Measurements from ENCODE around the gene RGS7.

RGS7 gene

DNA sequence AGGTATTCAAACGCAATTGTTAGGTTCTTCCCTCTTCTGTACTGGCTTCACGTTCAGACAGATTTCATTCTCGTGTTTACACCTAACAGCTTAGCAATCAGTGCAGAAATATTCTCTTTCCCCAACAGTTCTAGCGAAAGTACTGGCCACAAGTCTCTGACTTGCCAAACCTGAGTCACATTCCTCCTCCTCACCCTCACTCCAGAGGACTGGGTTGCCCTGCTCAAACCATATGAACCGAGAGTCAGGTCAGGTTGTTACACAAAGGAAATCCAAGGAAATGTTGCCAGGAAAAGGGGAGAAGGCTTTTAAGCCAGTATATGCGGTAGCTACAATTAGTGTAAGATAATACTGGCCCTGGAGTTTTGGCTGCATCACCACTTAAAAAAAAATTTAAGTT is 282.5 kb downstream of the RGS7 start:
- Histone ChIP-seq H3K4me3 (ENCODE audit: low read depth, low read length) (no peak overlapping the region), H3K9me3 (ENCODE audit: control insufficient read depth, low read length) (no peaks in the 10 kb centered on the region), H2AFZ (no peak overlapping the region), H3K27me3 (ENCODE audit: control insufficient read depth, insufficient read depth, low read length) (no peaks in the 10 kb centered on the region), H3K79me2 (no peaks in the 10 kb centered on the region), H3K9ac (no peak overlapping the region), H3K27ac (no peak overlapping the region), H3K4me1 (no peaks in the 10 kb centered on the region), H3K4me2 (ENCODE audit: low read length) (no peak overlapping the region), H3K36me3 (ENCODE audit: control insufficient read depth, insufficient read depth, low read length) (no peaks in the 10 kb centered on the region)
- TF ChIP-seq, protein P1, sequence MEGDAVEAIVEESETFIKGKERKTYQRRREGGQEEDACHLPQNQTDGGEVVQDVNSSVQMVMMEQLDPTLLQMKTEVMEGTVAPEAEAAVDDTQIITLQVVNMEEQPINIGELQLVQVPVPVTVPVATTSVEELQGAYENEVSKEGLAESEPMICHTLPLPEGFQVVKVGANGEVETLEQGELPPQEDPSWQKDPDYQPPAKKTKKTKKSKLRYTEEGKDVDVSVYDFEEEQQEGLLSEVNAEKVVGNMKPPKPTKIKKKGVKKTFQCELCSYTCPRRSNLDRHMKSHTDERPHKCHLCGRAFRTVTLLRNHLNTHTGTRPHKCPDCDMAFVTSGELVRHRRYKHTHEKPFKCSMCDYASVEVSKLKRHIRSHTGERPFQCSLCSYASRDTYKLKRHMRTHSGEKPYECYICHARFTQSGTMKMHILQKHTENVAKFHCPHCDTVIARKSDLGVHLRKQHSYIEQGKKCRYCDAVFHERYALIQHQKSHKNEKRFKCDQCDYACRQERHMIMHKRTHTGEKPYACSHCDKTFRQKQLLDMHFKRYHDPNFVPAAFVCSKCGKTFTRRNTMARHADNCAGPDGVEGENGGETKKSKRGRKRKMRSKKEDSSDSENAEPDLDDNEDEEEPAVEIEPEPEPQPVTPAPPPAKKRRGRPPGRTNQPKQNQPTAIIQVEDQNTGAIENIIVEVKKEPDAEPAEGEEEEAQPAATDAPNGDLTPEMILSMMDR (IDR thresholded peaks at IDR 0.05) = no peak

GRCh38 chr1:241068359-241068758 is 288.6 kb downstream of the RGS7 start:
- TF ChIP-seq, protein P1 (IDR thresholded peaks at IDR 0.05) = no peak

GRCh38 chr1:241063276-241063675 is 293.7 kb downstream of the RGS7 start:
- Histone ChIP-seq H3K9me3 (ENCODE audit: control insufficient read depth, low read length) (no peaks in the 10 kb centered on the region), H3K9ac (no peak overlapping the region), H3K36me3 (ENCODE audit: control insufficient read depth, insufficient read depth, low read length) (no peaks in the 10 kb centered on the region), H3K4me3 (ENCODE audit: low read depth, low read length) (no peak overlapping the region), H2AFZ (no peak overlapping the region), H3K27me3 (ENCODE audit: control insufficient read depth, insufficient read depth, low read length) (no peaks in the 10 kb centered on the region), H3K4me1 (no peaks in the 10 kb centered on the region), H3K4me2 (ENCODE audit: low read length) (no peak overlapping the region), H3K27ac (no peak overlapping the region), H3K79me2 (no peaks in the 10 kb centered on the region)
- TF ChIP-seq, protein P1 (IDR thresholded peaks at IDR 0.05) = no peak

More at GRCh38 chr1:241068359-241068758, 288.6 kb downstream of the RGS7 start:
- no peak overlapping the region for H3K9ac ChIP-seq
- no peak overlapping the region for H3K4me2 ChIP-seq (ENCODE audit: low read length)
- no peak overlapping the region for H3K27ac ChIP-seq
- no peaks in the 10 kb centered on the region for H3K9me3 ChIP-seq (ENCODE audit: control insufficient read depth, low read length)
- no peaks in the 10 kb centered on the region for H3K4me1 ChIP-seq
- H3K4me3 ChIP-seq (ENCODE audit: low read depth, low read length) = no peak overlapping the region
- H3K27me3 ChIP-seq (ENCODE audit: control insufficient read depth, insufficient read depth, low read length) = no peaks in the 10 kb centered on the region
- H3K36me3 ChIP-seq (ENCODE audit: control insufficient read depth, insufficient read depth, low read length) = no peaks in the 10 kb centered on the region
- no peak overlapping the region for H2AFZ ChIP-seq
- no peaks in the 10 kb centered on the region for H3K79me2 ChIP-seq

- H3K4me1 ChIP-seq = no peaks in the 10 kb centered on the region
- H3K9ac ChIP-seq = no peak overlapping the region
- H3K4me3 ChIP-seq (ENCODE audit: low read depth, low read length) = no peak overlapping the region
- no peaks in the 10 kb centered on the region for H3K9me3 ChIP-seq (ENCODE audit: control insufficient read depth, low read length)
- H2AFZ ChIP-seq = no peak overlapping the region
- H3K27me3 ChIP-seq (ENCODE audit: control insufficient read depth, insufficient read depth, low read length) = no peaks in the 10 kb centered on the region
- no peaks in the 10 kb centered on the region for H3K36me3 ChIP-seq (ENCODE audit: control insufficient read depth, insufficient read depth, low read length)
- no peak overlapping the region for H3K27ac ChIP-seq
- H3K4me2 ChIP-seq (ENCODE audit: low read length) = no peak overlapping the region
- TF ChIP-seq, protein P1 (IDR thresholded peaks at IDR 0.05) = no peak
- no peaks in the 10 kb centered on the region for H3K79me2 ChIP-seq
Observed at GRCh38 chr1:241061062-241061461, 295.9 kb downstream of the RGS7 start.

DNA sequence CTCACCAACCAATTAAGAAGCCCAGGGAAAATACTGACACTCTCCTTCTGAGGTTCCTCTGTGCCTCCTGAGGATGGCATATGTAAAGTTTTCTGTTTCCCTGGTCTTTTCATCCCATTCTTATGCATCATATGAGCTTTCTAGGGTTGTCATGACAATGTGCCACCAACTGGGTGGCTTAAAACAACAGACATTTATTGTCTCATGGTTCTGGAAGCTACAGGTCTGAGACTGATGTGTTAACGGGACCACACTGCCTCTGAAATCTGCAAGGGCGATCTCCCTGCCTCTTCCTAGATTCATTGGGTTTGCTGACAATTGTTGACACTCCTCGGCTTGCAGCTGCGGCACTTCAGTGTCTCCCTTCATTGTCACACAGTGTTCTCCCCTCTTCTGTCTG is 308.4 kb downstream of the RGS7 start:
- H2AFZ ChIP-seq = no peak overlapping the region
- TF ChIP-seq, protein P1 (IDR thresholded peaks at IDR 0.05) = no peak
- no peaks in the 10 kb centered on the region for H3K27me3 ChIP-seq (ENCODE audit: control insufficient read depth, insufficient read depth, low read length)
- no peak overlapping the region for H3K27ac ChIP-seq
- H3K36me3 ChIP-seq (ENCODE audit: control insufficient read depth, insufficient read depth, low read length) = no peaks in the 10 kb centered on the region
- no peaks in the 10 kb centered on the region for H3K4me1 ChIP-seq
- no peak overlapping the region for H3K4me3 ChIP-seq (ENCODE audit: low read depth, low read length)
- no peak overlapping the region for H3K9ac ChIP-seq
- H3K4me2 ChIP-seq (ENCODE audit: low read length) = no peak overlapping the region
- H3K79me2 ChIP-seq = no peaks in the 10 kb centered on the region
- H3K9me3 ChIP-seq (ENCODE audit: control insufficient read depth, low read length) = no peaks in the 10 kb centered on the region

Data from parathyroid adenoma (tissue), 2 donors.